SK-N-SH (cell line): ENCODE results near the gene ASCC1.

Experiments
- NFIC ChIP-seq: IDR thresholded peaks from 2 replicates; pipeline ENCODE4 v1.4.0; 2012; ENCODE audit warnings: borderline replicate concordance
- ZBTB33 ChIP-seq: IDR thresholded peaks from 2 replicates; pipeline ENCODE4 v1.4.0; 2012; ENCODE audit warnings: low read depth, borderline replicate concordance

DNA sequence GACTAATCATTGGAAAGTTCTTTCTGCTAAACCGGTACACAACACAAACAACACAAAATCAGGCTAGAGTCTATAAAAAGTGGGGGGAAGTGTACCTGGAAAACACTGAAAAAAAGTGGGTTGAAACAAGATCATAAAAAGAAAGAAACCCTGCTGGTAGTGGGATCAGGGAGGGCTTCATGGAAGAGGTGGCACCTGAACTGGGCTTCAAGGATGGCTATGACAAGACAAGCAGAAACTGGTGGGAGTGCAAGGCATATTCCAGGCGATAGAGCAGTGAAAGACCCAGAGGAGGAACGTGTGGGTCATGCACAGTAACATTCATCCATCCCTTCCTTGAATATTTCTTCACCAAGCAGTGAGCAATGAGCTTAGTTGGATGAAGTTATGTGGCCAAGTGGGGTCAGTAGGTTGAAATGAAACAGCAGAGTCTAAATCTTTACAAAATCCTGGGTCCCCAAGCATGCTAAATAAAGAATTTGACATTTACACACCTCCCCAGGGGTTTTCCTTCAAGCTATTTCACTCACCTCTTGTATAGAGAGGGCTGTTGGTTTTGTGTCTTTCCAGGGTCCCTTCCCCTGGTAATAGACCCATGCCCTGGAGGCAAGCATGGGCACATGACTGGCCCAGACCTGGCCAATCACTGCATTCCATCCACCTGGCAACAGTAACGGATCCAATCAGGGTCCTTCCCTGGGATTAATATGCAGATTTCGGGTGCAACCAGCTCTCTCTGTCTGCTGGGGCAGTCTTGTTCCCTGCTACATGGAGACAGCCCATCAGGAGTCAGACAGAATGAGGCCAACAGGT lies 165.9 kb downstream of the ASCC1 start:
- TF ChIP-seq ZBTB33 = no peak
- no peak for TF ChIP-seq NFIC
